Superior temporal gyrus (tissue), 1 donor: Measurements from ENCODE around the gene LENG1.
"Not testable (repeated sequence)": the region's sequence is repeated elsewhere in the genome, so short reads cannot be mapped to it uniquely, and the experiment has no call there.

ENCODE experiments used
- DNase-seq: peaks from one replicate; pipeline ENCODE4 v3.0.0-alpha.2; 2016; ENCODE audit errors: extremely low spot score

Gene LENG1

GRCh38 chr19:54159352-54160181 lies at the start of gene LENG1:
LENG1 (minus strand) TSS chr19:54159721; CDS start chr19:54159695, 26 bp downstream.
- peak; percentile 100 for DNase-seq

- DNase-seq = no peak
Observed at GRCh38 chr19:54208784-54209057, 49.2 kb upstream of the LENG1 start.

- peak; percentile 52 for DNase-seq
Observed at GRCh38 chr19:54207983-54208783, 48.7 kb upstream of the LENG1 start.

- no peak for DNase-seq
Observed at GRCh38 chr19:54207676-54207982, 48.1 kb upstream of the LENG1 start.

GRCh38 chr19:54207193-54207592 lies 47.7 kb upstream of the LENG1 start:
- DNase-seq = not testable (repeated sequence)

GRCh38 chr19:54206831-54207177 lies 47.3 kb upstream of the LENG1 start:
- DNase-seq = no peak

GRCh38 chr19:54206030-54206830 lies 46.7 kb upstream of the LENG1 start:
- no peak for DNase-seq

- no peak for DNase-seq
Observed at GRCh38 chr19:54204767-54205468, 45.4 kb upstream of the LENG1 start.

- no peak for DNase-seq
Observed at GRCh38 chr19:54203151-54203611, 43.7 kb upstream of the LENG1 start.

GRCh38 chr19:54201980-54202379 lies 42.5 kb upstream of the LENG1 start:
- no peak for DNase-seq

GRCh38 chr19:54201172-54201701 lies 41.7 kb upstream of the LENG1 start:
- DNase-seq = no peak

GRCh38 chr19:54199401-54199800 lies 39.9 kb upstream of the LENG1 start:
- DNase-seq = no peak

GRCh38 chr19:54197121-54197520 lies 37.6 kb upstream of the LENG1 start:
- no peak for DNase-seq

- no peak for DNase-seq
Observed at GRCh38 chr19:54196536-54196935, 37.0 kb upstream of the LENG1 start.

GRCh38 chr19:54194463-54194862 lies 34.9 kb upstream of the LENG1 start:
- not testable (repeated sequence) for DNase-seq

GRCh38 chr19:54193011-54193410 lies 33.5 kb upstream of the LENG1 start:
- DNase-seq = no peak

GRCh38 chr19:54191811-54192453 lies 32.4 kb upstream of the LENG1 start:
- DNase-seq = no peak

- peak; percentile 72 for DNase-seq
Observed at GRCh38 chr19:54191011-54191810, 31.7 kb upstream of the LENG1 start, which contains the start of gene TSEN34. TSEN34 (plus strand) TSS chr19:54191308; CDS start chr19:54191365, 57 bp downstream.

GRCh38 chr19:54190503-54191010 lies 31.0 kb upstream of the LENG1 start:
- DNase-seq = peak; percentile 99
